ENCODE data around the gene PLSCR2. TPM values are rescaled to one million over a fixed set of nuclear protein-coding genes. Genes with fewer than 3 reads are reported as not detected.
"Not testable (repeated sequence)": the region's sequence is repeated elsewhere in the genome, so short reads cannot be mapped to it uniquely, and the experiment has no call there.

Gene PLSCR2
- total RNA-seq, 2 donors from 2014 or later: not detected

DNA sequence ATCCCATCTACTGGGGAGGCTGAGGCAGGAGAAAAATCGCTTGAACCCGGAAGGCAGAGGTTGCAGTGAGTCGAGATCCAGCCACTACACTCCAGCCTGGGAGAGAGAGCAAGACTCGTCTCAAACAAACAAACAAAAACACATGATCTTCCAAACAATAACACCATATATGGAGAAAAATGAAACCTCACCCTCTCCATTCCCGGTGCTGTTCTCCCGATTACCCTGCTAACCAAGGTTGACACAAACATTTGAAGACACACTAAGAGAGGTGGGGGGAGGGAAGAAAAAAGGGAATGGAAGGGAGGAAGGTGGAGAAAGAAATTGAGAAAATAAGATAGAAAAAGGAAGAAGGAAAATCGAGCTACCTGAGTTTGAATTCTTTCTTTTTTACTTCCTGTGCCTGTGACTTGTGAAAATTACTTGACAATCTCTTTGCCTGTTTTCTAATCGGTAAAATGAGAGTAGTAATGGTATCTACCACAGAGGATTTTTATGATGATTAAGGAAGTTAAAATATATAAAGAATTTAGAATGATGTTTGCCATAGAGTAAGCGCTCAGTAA, 1.1 kb upstream of the PLSCR2 start:
- H3K27me3 Mint-ChIP-seq: peaks cover 8 to 10% of the 10 kb centered on the region in 2 donors
- peaks cover 0 to 4% of the 10 kb centered on the region in 2 donors for H3K4me1 Mint-ChIP-seq (ENCODE audit: low read depth in 2 of 2)
- H3K27ac Mint-ChIP-seq: peak overlapping the region in 1 of 2 donors; percentile 28
- no peaks in the 10 kb centered on the region for H3K36me3 Mint-ChIP-seq
- DNase-seq (ENCODE audit: low spot score): no peak
- no peaks in the 10 kb centered on the region for H3K9me3 Mint-ChIP-seq
- H3K4me3 Mint-ChIP-seq: no peak overlapping the region
- no peak for ATAC-seq

DNA sequence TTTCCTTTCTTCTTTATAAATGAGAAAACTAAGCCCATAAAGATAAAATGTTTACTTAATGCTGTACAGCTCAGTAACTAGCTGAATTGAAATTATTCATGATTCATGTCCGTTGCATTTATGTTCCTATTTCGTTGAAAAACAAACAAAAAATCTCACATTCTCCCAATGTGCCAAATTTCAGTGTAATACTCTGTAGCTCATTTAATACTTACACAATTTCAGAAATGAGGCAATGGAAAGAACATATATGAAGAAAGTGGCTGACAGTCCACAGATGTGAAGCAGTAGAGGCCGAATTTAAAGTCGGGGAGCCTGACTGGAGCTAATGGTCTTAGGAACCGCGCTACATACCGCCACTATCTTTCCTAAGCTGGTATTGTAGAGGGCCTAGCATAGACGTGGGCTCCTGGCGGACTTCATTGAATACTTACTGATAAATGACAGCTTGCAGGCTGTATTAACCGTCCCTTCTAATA, 651 bp downstream of the PLSCR2 start:
- Mint-ChIP-seq H3K27me3 (peaks cover under 1 to 3% of the 10 kb centered on the region in 2 donors), H3K4me1 (ENCODE audit: low read depth in 2 of 2) (peaks cover 0 to 4% of the 10 kb centered on the region in 2 donors), H3K27ac (no peak overlapping the region), H3K9me3 (no peaks in the 10 kb centered on the region), H3K36me3 (no peaks in the 10 kb centered on the region), H3K4me3 (peak overlapping the region; percentile 75)
- no peak for DNase-seq (ENCODE audit: low spot score)
- ATAC-seq: no peak

DNA sequence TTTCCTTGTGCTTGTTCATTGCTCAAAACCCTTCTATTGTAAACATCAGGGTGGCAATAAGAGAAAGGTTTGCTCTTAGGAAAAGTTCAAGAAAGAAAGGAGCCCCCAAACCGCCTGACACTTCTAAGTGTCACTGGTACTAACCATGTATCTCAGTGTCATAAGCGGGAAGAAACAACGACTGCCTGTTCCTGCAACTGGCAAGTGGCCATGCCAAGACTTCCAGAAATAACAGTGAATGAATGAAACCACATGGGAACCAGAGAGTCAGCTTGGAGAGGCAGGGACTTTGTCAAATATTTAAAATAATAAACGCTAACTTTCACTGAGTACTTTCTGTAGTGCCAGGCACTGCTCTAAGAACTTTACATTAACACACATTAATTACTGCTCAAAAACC, 1.1 kb downstream of the PLSCR2 start:
- no peak overlapping the region for H3K4me3 Mint-ChIP-seq
- DNase-seq (ENCODE audit: low spot score): no peak
- peaks cover 0 to 4% of the 10 kb centered on the region in 2 donors for H3K4me1 Mint-ChIP-seq (ENCODE audit: low read depth in 2 of 2)
- peaks cover 5 to 7% of the 10 kb centered on the region in 2 donors for H3K27me3 Mint-ChIP-seq
- no peak for ATAC-seq
- H3K9me3 Mint-ChIP-seq: no peaks in the 10 kb centered on the region
- no peaks in the 10 kb centered on the region for H3K36me3 Mint-ChIP-seq
- H3K27ac Mint-ChIP-seq: no peak overlapping the region

DNA sequence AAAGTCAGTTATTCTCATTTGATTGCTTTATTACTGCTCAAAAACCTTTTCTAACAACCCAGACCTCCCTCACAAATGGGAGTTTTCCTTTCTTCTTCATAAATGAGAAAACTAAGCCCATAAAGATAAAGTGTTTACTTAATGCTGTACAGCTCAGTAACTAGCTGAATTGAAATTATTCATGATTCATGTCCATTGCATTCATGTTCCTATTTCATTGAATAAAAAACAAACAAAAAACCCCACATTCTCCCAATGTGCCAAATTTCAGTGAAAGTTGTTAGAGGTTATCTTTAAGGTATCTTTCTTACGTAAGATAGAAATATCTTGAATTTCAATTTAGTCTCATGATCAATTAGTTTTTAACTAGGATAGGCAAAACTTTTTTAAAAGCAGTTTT, 2.8 kb downstream of the PLSCR2 start:
- no peak for DNase-seq (ENCODE audit: low spot score)
- no peaks in the 10 kb centered on the region for H3K9me3 Mint-ChIP-seq
- H3K4me3 Mint-ChIP-seq: no peak overlapping the region
- peaks cover 6 to 10% of the 10 kb centered on the region in 2 donors for H3K27me3 Mint-ChIP-seq
- no peak for ATAC-seq
- H3K36me3 Mint-ChIP-seq: no peaks in the 10 kb centered on the region
- no peak overlapping the region for H3K27ac Mint-ChIP-seq
- peaks cover 0 to 4% of the 10 kb centered on the region in 2 donors for H3K4me1 Mint-ChIP-seq (ENCODE audit: low read depth in 2 of 2)

DNA sequence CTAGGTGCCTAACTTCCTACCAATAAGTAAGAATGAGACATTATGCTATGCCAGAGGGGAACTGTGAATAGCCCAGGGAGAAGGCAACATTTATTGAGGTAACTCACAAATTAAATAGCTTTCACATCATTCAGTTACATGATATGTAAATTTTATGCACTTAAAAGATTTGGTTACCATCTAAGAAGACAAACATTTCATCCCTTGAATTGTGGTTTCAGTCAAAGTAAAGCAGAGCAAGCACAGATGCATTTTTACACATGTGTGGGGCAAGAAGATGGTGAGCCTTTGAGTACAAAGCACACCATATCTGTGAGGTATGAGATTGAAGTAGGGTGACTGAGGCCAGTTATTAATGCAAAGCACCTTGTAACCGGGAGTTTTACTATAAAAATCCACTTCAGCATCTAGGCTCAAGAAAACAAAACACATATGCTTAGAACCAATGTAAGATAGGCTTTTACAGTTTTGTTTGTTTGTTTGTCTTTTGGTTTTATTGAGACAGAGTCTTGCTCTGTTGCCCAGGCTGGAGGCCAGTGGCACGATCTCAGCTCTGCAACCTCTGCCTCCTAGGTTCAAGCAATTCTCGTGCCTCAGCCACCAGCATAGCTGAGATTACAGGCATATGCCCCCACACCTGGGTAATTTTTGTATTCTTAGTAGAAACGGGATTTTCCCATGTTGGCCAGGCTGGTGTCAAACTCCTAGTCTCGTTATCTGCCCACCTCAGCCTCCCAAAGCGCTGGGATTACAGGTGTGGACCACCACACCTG, 3.5 kb downstream of the PLSCR2 start:
- H3K36me3 Mint-ChIP-seq: no peaks in the 10 kb centered on the region
- peaks cover 0 to 4% of the 10 kb centered on the region in 2 donors for H3K4me1 Mint-ChIP-seq (ENCODE audit: low read depth in 2 of 2)
- H3K9me3 Mint-ChIP-seq: no peaks in the 10 kb centered on the region
- ATAC-seq: no peak
- no peak overlapping the region for H3K4me3 Mint-ChIP-seq
- peaks cover 8 to 14% of the 10 kb centered on the region in 2 donors for H3K27me3 Mint-ChIP-seq
- DNase-seq (ENCODE audit: low spot score): no peak
- no peak overlapping the region for H3K27ac Mint-ChIP-seq

DNA sequence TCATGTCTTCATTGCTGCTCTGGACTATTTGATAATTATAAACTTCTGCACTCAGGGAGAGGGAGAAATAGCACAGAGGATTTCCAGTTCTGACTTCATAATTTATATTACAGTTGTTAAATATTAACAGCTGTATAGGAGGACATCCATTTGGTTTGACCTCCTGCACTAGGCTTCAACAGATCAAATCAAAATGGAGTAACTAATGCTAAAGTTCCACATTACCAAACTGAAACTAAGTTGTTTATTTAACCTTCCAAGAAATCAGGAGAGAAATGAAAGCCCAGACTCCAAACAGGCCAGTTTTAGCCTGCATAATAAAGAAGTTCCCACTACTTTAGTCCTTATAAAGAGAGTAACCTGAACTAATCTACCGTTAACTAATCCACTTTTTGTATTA, 4.6 kb downstream of the PLSCR2 start:
- peaks cover 8 to 14% of the 10 kb centered on the region in 2 donors for H3K27me3 Mint-ChIP-seq

DNA sequence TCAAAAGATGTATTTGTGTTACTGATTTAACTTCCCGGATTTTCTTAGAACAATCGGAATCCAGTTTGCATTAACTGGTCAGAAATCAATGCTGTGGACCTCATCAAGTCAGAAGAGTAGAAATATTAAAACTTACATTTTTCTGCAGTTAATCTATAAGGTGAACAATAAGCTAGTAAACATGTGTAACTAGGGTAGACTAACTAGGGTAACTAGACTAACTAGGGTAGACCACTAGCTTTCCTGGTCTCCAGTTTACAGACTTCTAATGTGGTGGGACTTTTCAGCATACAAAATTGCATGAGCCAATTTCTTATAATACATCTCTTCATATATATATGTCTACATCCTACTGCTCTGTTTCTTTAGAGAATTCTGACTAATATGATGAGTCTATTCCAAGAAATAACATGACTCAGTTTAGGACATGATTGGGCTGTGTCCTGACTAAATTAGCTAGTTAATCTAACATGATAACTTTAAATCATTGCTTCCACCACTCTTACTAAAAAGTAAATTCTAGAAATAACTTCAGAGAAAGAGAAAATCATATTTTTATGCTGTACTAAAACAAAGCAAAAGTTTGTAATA, 5.3 kb downstream of the PLSCR2 start:
- Mint-ChIP-seq H3K27ac (no peak overlapping the region), H3K36me3 (no peaks in the 10 kb centered on the region), H3K27me3 (peaks cover 8 to 14% of the 10 kb centered on the region in 2 donors), H3K4me1 (ENCODE audit: low read depth in 2 of 2) (no peaks in the 10 kb centered on the region), H3K9me3 (no peaks in the 10 kb centered on the region), H3K4me3 (no peak overlapping the region)
- DNase-seq (ENCODE audit: low spot score): no peak
- ATAC-seq: peak; percentile 54 to 70

More for the DNA sequence above, 4.6 kb downstream of the PLSCR2 start:
- ATAC-seq: no peak
- Mint-ChIP-seq H3K4me1 (ENCODE audit: low read depth in 2 of 2) (peaks cover 0 to 2% of the 10 kb centered on the region in 2 donors), H3K27ac (no peak overlapping the region), H3K36me3 (no peaks in the 10 kb centered on the region), H3K9me3 (no peaks in the 10 kb centered on the region), H3K4me3 (no peak overlapping the region)
- DNase-seq (ENCODE audit: low spot score): no peak

DNA sequence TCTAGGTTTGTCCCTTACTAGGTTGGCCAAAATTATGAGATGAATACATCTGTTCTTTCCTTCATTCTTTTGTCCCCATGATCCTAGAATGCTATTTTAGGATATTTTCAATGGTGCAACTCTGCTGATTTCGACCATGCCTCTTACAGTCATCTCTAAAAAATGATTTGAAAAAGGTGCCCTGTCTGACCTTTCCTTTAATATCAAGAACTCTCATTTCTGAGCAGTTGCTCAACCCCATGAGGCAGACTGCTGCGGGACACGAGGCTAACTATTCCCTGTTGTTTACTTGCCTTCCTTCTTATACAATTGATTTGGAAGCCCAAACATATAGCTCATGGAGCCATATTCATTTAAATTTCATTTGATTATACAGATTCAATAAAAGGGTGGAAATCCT, 14.6 kb downstream of the PLSCR2 start:
- H3K4me1 Mint-ChIP-seq (ENCODE audit: low read depth in 2 of 2): no peaks in the 10 kb centered on the region
- H3K27ac Mint-ChIP-seq: no peak overlapping the region
- H3K4me3 Mint-ChIP-seq: no peak overlapping the region
- peaks cover 0 to 21% of the 10 kb centered on the region in 2 donors for H3K27me3 Mint-ChIP-seq
- H3K36me3 Mint-ChIP-seq: no peaks in the 10 kb centered on the region
- H3K9me3 Mint-ChIP-seq: no peaks in the 10 kb centered on the region
- DNase-seq (ENCODE audit: low spot score) (no peak), ATAC-seq (no peak)

DNA sequence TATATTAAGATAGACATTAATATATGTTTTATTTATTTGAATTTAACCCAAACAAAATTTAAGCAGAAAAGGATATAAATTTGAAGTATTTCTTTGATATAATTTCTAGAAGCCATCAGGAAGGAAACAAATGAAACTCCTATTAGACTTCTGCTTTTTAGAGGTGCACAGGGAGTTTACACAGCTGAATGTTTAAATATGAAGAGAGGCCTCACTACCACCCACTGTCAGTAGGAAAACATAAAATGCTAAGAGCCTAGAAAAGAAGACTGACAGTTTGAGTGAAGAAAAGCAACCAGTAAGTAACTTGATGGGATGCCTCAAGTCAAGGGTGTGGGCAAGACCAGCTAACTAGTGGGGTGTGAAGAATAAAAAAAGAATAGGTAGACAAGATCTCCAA, 19.7 kb downstream of the PLSCR2 start:
- H3K27ac Mint-ChIP-seq: no peak overlapping the region
- ATAC-seq (no peak), DNase-seq (ENCODE audit: low spot score) (no peak)
- H3K4me1 Mint-ChIP-seq (ENCODE audit: low read depth in 2 of 2): no peaks in the 10 kb centered on the region
- H3K27me3 Mint-ChIP-seq: peaks cover 9 to 15% of the 10 kb centered on the region in 2 donors
- H3K4me3 Mint-ChIP-seq: no peak overlapping the region
- H3K36me3 Mint-ChIP-seq: peaks cover 6% of the 10 kb centered on the region
- peaks cover 7% of the 10 kb centered on the region for H3K9me3 Mint-ChIP-seq

DNA sequence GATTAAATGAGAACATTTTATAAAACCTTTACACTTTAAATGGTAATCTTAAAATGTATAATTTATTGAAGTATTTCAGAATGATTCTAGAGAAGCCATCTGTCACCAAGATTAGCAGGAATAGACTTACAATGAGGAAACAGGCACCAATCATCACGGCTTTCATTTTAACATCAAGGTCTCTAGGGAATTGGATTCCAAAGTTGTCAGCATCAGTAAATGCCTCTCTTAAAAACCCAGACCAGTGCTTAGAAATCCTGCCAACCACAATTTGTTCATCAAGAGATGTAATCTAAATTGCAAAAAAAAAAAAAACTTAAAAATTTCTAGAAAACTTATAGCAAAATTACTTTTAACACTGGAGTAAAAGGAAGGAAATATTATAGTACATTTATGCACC, 20.3 kb downstream of the PLSCR2 start:
- no peaks in the 10 kb centered on the region for H3K4me1 Mint-ChIP-seq (ENCODE audit: low read depth in 2 of 2)
- no peak overlapping the region for H3K4me3 Mint-ChIP-seq
- H3K9me3 Mint-ChIP-seq: peaks cover 10% of the 10 kb centered on the region
- peaks cover 6% of the 10 kb centered on the region for H3K36me3 Mint-ChIP-seq
- no peak for DNase-seq (ENCODE audit: low spot score)
- H3K27me3 Mint-ChIP-seq: peaks cover 12 to 20% of the 10 kb centered on the region in 2 donors
- no peak for ATAC-seq
- H3K27ac Mint-ChIP-seq: no peak overlapping the region

DNA sequence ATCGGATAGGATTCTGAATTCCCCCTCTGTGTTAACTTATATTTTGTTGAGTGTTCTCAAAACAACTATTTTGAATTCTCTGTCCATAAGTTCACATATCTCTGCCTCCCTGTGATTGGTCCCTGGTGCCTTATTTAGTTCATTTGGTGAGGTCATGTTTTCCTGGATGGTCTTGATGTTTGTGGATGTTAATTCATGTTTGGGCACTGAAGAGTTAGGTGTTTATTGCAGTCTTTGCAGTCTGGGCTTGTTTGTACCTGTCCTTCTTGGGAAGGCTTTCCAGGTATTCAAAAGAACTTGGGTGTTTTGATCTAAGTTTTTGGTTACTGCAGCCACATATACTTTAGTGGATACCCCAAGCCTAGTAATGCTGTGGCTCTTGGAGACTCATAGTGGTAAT, 23.3 kb downstream of the PLSCR2 start:
- no peaks in the 10 kb centered on the region for H3K4me1 Mint-ChIP-seq (ENCODE audit: low read depth in 2 of 2)
- H3K27ac Mint-ChIP-seq: no peak overlapping the region
- ATAC-seq: no peak

DNA sequence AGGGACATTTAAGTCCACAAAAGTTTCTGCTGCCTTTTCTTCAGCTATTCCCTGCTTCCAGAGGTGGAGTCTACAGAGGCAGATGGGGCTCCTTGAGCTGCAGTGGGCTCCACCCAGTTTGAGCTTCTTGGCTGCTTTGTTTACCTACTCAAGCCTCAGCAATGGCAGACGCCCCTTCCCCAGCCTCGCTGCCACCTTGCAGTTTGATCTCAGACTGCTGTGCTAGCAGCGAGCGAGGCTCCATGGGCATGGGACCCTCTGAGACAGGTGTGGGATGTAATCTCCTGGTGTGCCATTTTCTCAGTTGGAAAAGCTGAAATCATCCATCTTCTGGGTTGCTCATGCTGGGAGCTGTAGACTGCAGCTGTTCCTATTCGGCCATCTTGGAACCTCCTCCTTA, 29.1 kb downstream of the PLSCR2 start:
- not testable (repeated sequence) for H3K4me1 Mint-ChIP-seq (ENCODE audit: low read depth in 2 of 2); DNase-seq (ENCODE audit: low spot score); H3K4me3 Mint-ChIP-seq; H3K9me3 Mint-ChIP-seq; H3K27ac Mint-ChIP-seq; ATAC-seq
- Mint-ChIP-seq H3K36me3 (peaks cover 12% of the 10 kb centered on the region), H3K27me3 (peaks cover 5 to 36% of the 10 kb centered on the region in 2 donors)

More for the DNA sequence above, 23.3 kb downstream of the PLSCR2 start:
- DNase-seq (ENCODE audit: low spot score): no peak
- peaks cover 6% of the 10 kb centered on the region for H3K36me3 Mint-ChIP-seq
- H3K9me3 Mint-ChIP-seq: peaks cover 10% of the 10 kb centered on the region
- H3K27me3 Mint-ChIP-seq: peaks cover 12 to 27% of the 10 kb centered on the region in 2 donors
- no peak overlapping the region for H3K4me3 Mint-ChIP-seq

DNA sequence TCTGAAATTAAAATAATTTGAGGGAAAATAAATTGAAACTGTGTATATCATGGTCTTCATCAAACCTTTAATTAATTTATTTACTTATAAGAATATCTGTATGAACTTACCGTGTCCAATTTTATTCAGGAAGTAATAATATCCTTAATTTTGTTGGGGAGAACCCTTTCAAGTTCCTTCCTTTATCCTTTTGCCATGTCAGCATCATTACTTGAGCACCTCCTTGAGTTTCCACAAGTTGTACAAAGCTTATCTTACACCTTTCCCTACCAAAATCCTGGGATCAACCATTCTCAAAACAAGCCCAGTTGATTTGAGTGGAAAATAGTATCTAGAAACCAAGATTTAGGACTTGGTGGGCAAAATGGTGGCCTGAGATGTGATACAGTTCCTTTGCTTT, 37.3 kb downstream of the PLSCR2 start:
- Mint-ChIP-seq H3K4me1 (ENCODE audit: low read depth in 2 of 2) (no peaks in the 10 kb centered on the region), H3K27me3 (peaks cover 0 to 15% of the 10 kb centered on the region in 2 donors), H3K36me3 (peaks cover 6% of the 10 kb centered on the region), H3K9me3 (peaks cover 9% of the 10 kb centered on the region), H3K27ac (no peak overlapping the region), H3K4me3 (no peak overlapping the region)
- DNase-seq (ENCODE audit: low spot score): no peak
- ATAC-seq: no peak

DNA sequence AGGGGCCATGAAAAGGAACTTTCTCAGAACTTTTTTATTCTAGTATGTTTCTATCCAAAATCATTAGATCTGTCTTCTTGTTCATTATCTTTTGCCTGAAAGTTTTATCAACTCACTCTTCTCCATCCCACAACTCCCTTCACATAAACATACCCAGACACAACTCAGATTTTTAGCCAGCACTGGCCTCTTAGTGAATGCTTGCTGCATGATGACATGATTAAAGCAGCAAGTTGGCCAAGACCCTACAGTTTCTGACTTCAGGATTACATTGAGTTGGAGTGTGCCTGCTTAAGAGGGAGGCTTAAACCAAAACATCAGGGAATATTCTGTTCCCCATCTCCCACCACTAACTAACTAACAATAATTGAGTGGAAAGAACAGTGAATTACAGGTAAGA, 38.1 kb downstream of the PLSCR2 start:
- Mint-ChIP-seq H3K36me3 (peaks cover 6% of the 10 kb centered on the region), H3K9me3 (peaks cover 11% of the 10 kb centered on the region), H3K27me3 (peaks cover 0 to 18% of the 10 kb centered on the region in 2 donors), H3K27ac (no peak overlapping the region), H3K4me1 (ENCODE audit: low read depth in 2 of 2) (no peaks in the 10 kb centered on the region), H3K4me3 (no peak overlapping the region)
- DNase-seq (ENCODE audit: low spot score) (no peak), ATAC-seq (no peak)
